ENCODE data around the gene DUOX2. TPM values are rescaled to one million over a fixed set of nuclear protein-coding genes. Genes with fewer than 3 reads are reported as not detected.

DUOX2 gene
- total RNA-seq, 4 donors from 2014 or later: 5.0 to 50.7 (median 22.6) TPM

GRCh38 chr15:45100884-45101625, 12.9 kb downstream of the DUOX2 start:
- no peak for DNase-seq
- peaks cover 0 to 6% (median 0%) of the 10 kb centered on the region in 4 donors for H3K27me3 ChIP-seq

GRCh38 chr15:45099549-45100165, 14.3 kb downstream of the DUOX2 start:
- H3K27me3 ChIP-seq: no peaks in the 10 kb centered on the region
- H3K36me3 ChIP-seq: no peaks in the 10 kb centered on the region
- no peaks in the 10 kb centered on the region for H3K9me3 ChIP-seq
- intact Hi-C loops (cut with DNase I): no loop called here
- no peak overlapping the region for H3K4me3 ChIP-seq
- no peak for DNase-seq
- no peak overlapping the region for H3K27ac ChIP-seq
- WGBS, 2 donors: 80 to 88% methylated on average over 16 to 21 of the region's 23 CpGs
- H3K4me1 ChIP-seq: peaks cover 0 to 7% (median 0%) of the 10 kb centered on the region in 3 donors
- no peak for TF ChIP-seq POLR2A (IDR thresholded peaks at IDR 0.05)
- no peak for TF ChIP-seq CTCF (IDR thresholded peaks at IDR 0.05)

More at GRCh38 chr15:45100884-45101625, 12.9 kb downstream of the DUOX2 start:
- peaks cover 0 to 11% (median 0%) of the 10 kb centered on the region in 3 donors for H3K4me1 ChIP-seq
- intact Hi-C loops (cut with DNase I): no loop called here
- H3K36me3 ChIP-seq: peaks cover 0 to 3% (median 0%) of the 10 kb centered on the region in 3 donors
- H3K9me3 ChIP-seq: no peaks in the 10 kb centered on the region
- no peak for TF ChIP-seq CTCF (IDR thresholded peaks at IDR 0.05)
- no peak for TF ChIP-seq POLR2A (IDR thresholded peaks at IDR 0.05)
- H3K27ac ChIP-seq: no peak overlapping the region
- WGBS, 2 donors: 54 to 64% methylated on average over 5 of the region's 7 CpGs
- no peak overlapping the region for H3K4me3 ChIP-seq

- TF ChIP-seq CTCF (IDR thresholded peaks at IDR 0.05): no peak
- H3K36me3 ChIP-seq: no peaks in the 10 kb centered on the region
- no peak overlapping the region for H3K4me3 ChIP-seq
- intact Hi-C loops (cut with DNase I): no loop called here
- 80 to 88% methylated on average over 1 to 2 of the region's 7 CpGs for WGBS, 2 donors
- no peaks in the 10 kb centered on the region for H3K9me3 ChIP-seq
- H3K27ac ChIP-seq: no peak overlapping the region
- H3K27me3 ChIP-seq: no peaks in the 10 kb centered on the region
- peaks cover 0 to 5% (median 0%) of the 10 kb centered on the region in 3 donors for H3K4me1 ChIP-seq
- no peak for DNase-seq
These were observed 16.5 kb downstream of the DUOX2 start for GRCh38 chr15:45097466-45097865.

- no peaks in the 10 kb centered on the region for H3K36me3 ChIP-seq
- H3K27ac ChIP-seq: no peak overlapping the region
- TF ChIP-seq CTCF (IDR thresholded peaks at IDR 0.05) (no peak), POLR2A (IDR thresholded peaks at IDR 0.05) (no peak)
- no peak overlapping the region for H3K4me3 ChIP-seq
- H3K27me3 ChIP-seq: peaks cover 0 to 10% (median 0%) of the 10 kb centered on the region in 4 donors
- H3K9me3 ChIP-seq: no peaks in the 10 kb centered on the region
- WGBS, 2 donors: 100% methylated on average over 3 of the region's 11 CpGs; no CpG with 5 or more reads in 1 of the 2 donors
- no peaks in the 10 kb centered on the region for H3K4me1 ChIP-seq
- DNase-seq: no peak
- intact Hi-C loops (cut with DNase I): no loop called here
These were observed 18.3 kb downstream of the DUOX2 start for GRCh38 chr15:45095661-45096060.

GRCh38 chr15:45094358-45094730, 19.6 kb downstream of the DUOX2 start:
- Histone ChIP-seq H3K4me1 (no peaks in the 10 kb centered on the region), H3K9me3 (no peaks in the 10 kb centered on the region), H3K27ac (no peak overlapping the region), H3K4me3 (no peak overlapping the region), H3K36me3 (no peaks in the 10 kb centered on the region), H3K27me3 (peaks cover 0 to 10% (median 0%) of the 10 kb centered on the region in 4 donors)
- WGBS, 2 donors: 84% methylated on average over 9 of the region's 9 CpGs; no CpG with 5 or more reads in 1 of the 2 donors
- intact Hi-C loops (cut with DNase I): no loop called here
- TF ChIP-seq CTCF (IDR thresholded peaks at IDR 0.05) (no peak), POLR2A (IDR thresholded peaks at IDR 0.05) (no peak)
- no peak for DNase-seq

Measured in esophagus squamous epithelium (tissue), 5 donors.